ENCODE results near the gene CELF5.
"Not testable (repeated sequence)": the region's sequence is repeated elsewhere in the genome, so short reads cannot be mapped to it uniquely, and the experiment has no call there.

The CELF5 gene

GRCh38 chr19:3325451-3325850, 101.0 kb downstream of the CELF5 start:
- no peak for DNase-seq

- DNase-seq: no peak
Measured at GRCh38 chr19:3328743-3329142, 104.3 kb downstream of the CELF5 start.

- DNase-seq: no peak
Measured at GRCh38 chr19:3330047-3330446, 105.6 kb downstream of the CELF5 start.

- not testable (repeated sequence) for DNase-seq
Measured at GRCh38 chr19:3332232-3332631, 107.8 kb downstream of the CELF5 start.

GRCh38 chr19:3333020-3333583, 108.6 kb downstream of the CELF5 start:
- DNase-seq: no peak

- no peak for DNase-seq
Measured at GRCh38 chr19:3333662-3334061, 109.2 kb downstream of the CELF5 start.

GRCh38 chr19:3334749-3335430, 110.4 kb downstream of the CELF5 start:
- not testable (repeated sequence) for DNase-seq

GRCh38 chr19:3335431-3336350, 111.2 kb downstream of the CELF5 start:
- no peak for DNase-seq

- no peak for DNase-seq
Measured at GRCh38 chr19:3336351-3336679, 111.9 kb downstream of the CELF5 start.

- DNase-seq: no peak
Measured at GRCh38 chr19:3336680-3337523, 112.4 kb downstream of the CELF5 start.

- DNase-seq: no peak
Measured at GRCh38 chr19:3338541-3339181, 114.2 kb downstream of the CELF5 start.

GRCh38 chr19:3340340-3340739, 115.9 kb downstream of the CELF5 start:
- no peak for DNase-seq

GRCh38 chr19:3342246-3342645, 117.8 kb downstream of the CELF5 start:
- no peak for DNase-seq

- not testable (repeated sequence) for DNase-seq
Measured at GRCh38 chr19:3342962-3343361, 118.5 kb downstream of the CELF5 start.

- no peak for DNase-seq
Measured at GRCh38 chr19:3343619-3344502, 119.4 kb downstream of the CELF5 start.

GRCh38 chr19:3344608-3345598, 120.4 kb downstream of the CELF5 start:
- DNase-seq: no peak

GRCh38 chr19:3345850-3346460, 121.5 kb downstream of the CELF5 start:
- DNase-seq: no peak

Measured in KG1 (cell line).